DND-41 (cell line): ENCODE measurements around the gene ACSF3.

Source experiments
- ATAC-seq: fragments of 200-7000 bp; cut with Tn5 transposase; 3 replicates; pipeline ENCODE4 v1.9.1; 2021; ENCODE audit warnings: low read depth; ENCODE audit not compliant: insufficient read depth
- DNase-seq: peaks from one replicate; pipeline ENCODE4 v3.0.0-alpha.2; 2020
- H2AFZ ChIP-seq: 2 replicates; pipeline ENCODE4 v1.6.0; 2012; ENCODE audit warnings: low read depth, low read length
- H3K27ac ChIP-seq: 2 replicates; pipeline ENCODE4 v1.5.1; 2012; ENCODE audit warnings: low read length, inconsistent platforms
- H3K27me3 ChIP-seq: fragments of 200-600 bp; sonication (generic); 2 replicates; pipeline ENCODE4 v1.6.0; 2012; ENCODE audit warnings: low read length, mild to moderate bottlenecking, inconsistent platforms; ENCODE audit not compliant: insufficient read depth, poor library complexity
- H3K36me3 ChIP-seq: 2 replicates; pipeline ENCODE4 v1.5.1; 2012; ENCODE audit warnings: low read length, inconsistent platforms; ENCODE audit not compliant: insufficient read depth
- H3K4me1 ChIP-seq: 2 replicates; pipeline ENCODE4 v1.5.1; 2012; ENCODE audit warnings: mild to moderate bottlenecking, low read length; ENCODE audit not compliant: insufficient read depth
- H3K4me2 ChIP-seq: 2 replicates; pipeline ENCODE4 v1.6.0; 2012; ENCODE audit warnings: mild to moderate bottlenecking, moderate library complexity, low read length, inconsistent platforms; ENCODE audit not compliant: insufficient read depth
- H3K4me3 ChIP-seq, 2 experiments: fragments of 200-600 bp in 1 of 2; shearing (Covaris generic) in 1 of 2; 2 replicates each; pipeline ENCODE4 v1.5.1; 2012 to 2016; ENCODE audit warnings: inconsistent platforms in 2 of 2, low read length in 2 of 2, mild to moderate bottlenecking in 2 of 2, low read depth in 1 of 2, moderate library complexity in 1 of 2
- H3K79me2 ChIP-seq: 2 replicates; pipeline ENCODE4 v1.6.0; 2012; ENCODE audit warnings: low read length, inconsistent platforms; ENCODE audit not compliant: insufficient read depth
- H3K9ac ChIP-seq: 2 replicates; pipeline ENCODE4 v1.6.0; 2012; ENCODE audit warnings: low read depth, mild to moderate bottlenecking, inconsistent platforms, low read length, moderate library complexity
- H3K9me3 ChIP-seq: 2 replicates; pipeline ENCODE4 v1.5.1; 2012; ENCODE audit warnings: low read length, moderate library complexity, mild to moderate bottlenecking, inconsistent platforms; ENCODE audit not compliant: insufficient read depth, severe bottlenecking
- H4K20me1 ChIP-seq: 2 replicates; pipeline ENCODE4 v1.6.0; 2012; ENCODE audit warnings: low read length; ENCODE audit not compliant: insufficient read depth
- EZH2 ChIP-seq: IDR thresholded peaks from 3 replicates; pipeline ENCODE4 v1.6.1; 2012; ENCODE audit warnings: borderline replicate concordance, low read depth, mild to moderate bottlenecking, moderate library complexity, low read length, inconsistent platforms; ENCODE audit not compliant: severe bottlenecking
- TF ChIP-seq, protein P1 (sequence below): IDR thresholded peaks from 2 replicates; pipeline ENCODE4 v1.5.1; 2012; ENCODE audit warnings: borderline replicate concordance, low read length, moderate library complexity, mild to moderate bottlenecking; ENCODE audit not compliant: poor library complexity, severe bottlenecking; ENCODE audit errors: extremely low read depth

Gene ACSF3

DNA sequence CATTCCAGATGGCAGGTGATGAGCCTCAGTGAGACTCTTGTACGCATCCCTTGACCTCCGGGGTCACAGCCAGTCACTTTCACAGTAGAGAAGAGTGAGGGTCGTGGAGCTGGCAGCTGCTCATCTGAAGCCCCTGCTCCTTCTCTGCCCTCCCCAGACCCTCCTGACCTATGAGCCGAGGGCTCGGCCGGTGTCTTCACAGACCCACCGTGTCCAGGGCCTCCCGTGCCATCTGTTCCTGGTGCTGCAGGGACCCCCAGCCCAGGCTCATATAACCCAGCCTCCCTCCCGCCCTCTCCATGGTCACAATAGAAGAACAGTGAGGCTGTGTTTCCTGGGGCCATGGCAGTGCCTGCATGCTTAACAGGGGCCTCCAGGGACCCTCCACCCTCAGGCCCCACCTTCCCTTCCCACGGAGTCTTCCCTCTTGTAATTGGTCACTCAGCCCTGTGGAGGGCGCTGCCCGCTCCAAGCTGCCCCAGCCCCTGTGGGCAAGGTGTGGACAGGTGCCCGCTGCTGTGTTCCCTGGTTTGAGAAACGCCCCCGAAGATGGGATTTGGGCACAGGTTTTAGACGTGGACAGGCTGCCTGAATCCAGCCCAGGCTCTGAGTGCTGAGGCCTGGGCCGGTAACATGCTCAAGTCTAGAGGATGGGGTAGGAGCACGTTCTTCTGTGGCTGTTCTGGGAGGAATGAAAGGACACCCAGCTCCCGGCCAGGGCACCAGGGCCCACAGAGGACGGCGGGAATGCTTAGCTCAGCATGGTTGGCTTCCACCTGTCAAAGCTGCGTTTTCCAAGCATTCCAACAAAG is 38.7 kb downstream of the ACSF3 start:
- Histone ChIP-seq H3K4me2 (no peak overlapping the region), H3K27ac (no peak overlapping the region), H4K20me1 (peaks cover 10% of the 10 kb centered on the region), H3K4me3 (no peak overlapping the region), H3K4me1 (no peaks in the 10 kb centered on the region), H2AFZ (no peak overlapping the region), H3K79me2 (peaks cover 3% of the 10 kb centered on the region; the same call in 1 of the 2 replicates), H3K9ac (no peak overlapping the region), H3K27me3 (no peaks in the 10 kb centered on the region), H3K9me3 (no peaks in the 10 kb centered on the region), H3K36me3 (peaks cover 60% of the 10 kb centered on the region)
- TF ChIP-seq, protein P1, sequence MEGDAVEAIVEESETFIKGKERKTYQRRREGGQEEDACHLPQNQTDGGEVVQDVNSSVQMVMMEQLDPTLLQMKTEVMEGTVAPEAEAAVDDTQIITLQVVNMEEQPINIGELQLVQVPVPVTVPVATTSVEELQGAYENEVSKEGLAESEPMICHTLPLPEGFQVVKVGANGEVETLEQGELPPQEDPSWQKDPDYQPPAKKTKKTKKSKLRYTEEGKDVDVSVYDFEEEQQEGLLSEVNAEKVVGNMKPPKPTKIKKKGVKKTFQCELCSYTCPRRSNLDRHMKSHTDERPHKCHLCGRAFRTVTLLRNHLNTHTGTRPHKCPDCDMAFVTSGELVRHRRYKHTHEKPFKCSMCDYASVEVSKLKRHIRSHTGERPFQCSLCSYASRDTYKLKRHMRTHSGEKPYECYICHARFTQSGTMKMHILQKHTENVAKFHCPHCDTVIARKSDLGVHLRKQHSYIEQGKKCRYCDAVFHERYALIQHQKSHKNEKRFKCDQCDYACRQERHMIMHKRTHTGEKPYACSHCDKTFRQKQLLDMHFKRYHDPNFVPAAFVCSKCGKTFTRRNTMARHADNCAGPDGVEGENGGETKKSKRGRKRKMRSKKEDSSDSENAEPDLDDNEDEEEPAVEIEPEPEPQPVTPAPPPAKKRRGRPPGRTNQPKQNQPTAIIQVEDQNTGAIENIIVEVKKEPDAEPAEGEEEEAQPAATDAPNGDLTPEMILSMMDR: peak; percentile 21
- no peak for TF ChIP-seq EZH2
- ATAC-seq (no peak), DNase-seq (no peak)

DNA sequence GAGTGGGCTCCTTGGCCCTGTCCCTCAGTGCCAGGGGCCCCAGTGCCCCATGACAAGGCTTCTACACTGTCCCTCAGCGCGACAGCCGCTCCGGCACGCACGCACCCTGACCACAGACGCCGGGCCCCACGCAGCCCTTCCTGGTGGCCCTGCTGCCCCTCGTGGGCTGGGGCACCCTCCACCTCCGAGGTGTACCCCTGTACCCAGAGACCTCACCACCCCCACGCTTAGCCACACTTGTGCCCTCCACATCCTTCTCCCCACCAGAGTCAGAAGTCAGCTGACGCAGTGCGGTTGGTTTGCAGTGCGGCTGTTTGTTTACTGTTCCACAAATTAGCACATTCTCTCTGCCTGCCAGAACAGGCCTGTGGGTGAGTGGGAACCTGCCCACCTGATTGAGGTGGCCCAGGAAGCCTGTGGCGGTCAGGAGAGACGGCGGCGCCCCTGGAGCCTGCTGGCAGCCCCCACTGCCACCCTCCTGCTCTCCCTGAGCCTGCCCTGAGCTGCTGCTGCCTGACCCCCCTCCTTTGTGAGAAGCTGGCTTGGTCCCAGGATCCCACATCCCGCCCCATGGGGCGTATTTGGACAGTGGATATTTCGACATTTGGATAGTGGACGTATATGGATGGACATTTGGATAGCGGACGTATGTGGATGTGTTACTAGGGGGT is 39.9 kb downstream of the ACSF3 start:
- no peak overlapping the region for H3K9ac ChIP-seq
- no peaks in the 10 kb centered on the region for H3K4me1 ChIP-seq
- H3K36me3 ChIP-seq: peaks cover 64% of the 10 kb centered on the region
- H3K79me2 ChIP-seq: peaks cover 3% of the 10 kb centered on the region; the same call in 1 of the 2 replicates
- no peak overlapping the region for H3K4me2 ChIP-seq
- no peaks in the 10 kb centered on the region for H3K27me3 ChIP-seq
- H3K4me3 ChIP-seq: no peak overlapping the region
- ATAC-seq: no peak
- no peak overlapping the region for H2AFZ ChIP-seq
- no peaks in the 10 kb centered on the region for H3K9me3 ChIP-seq
- TF ChIP-seq, protein P1: no peak
- TF ChIP-seq EZH2: no peak
- no peak overlapping the region for H3K27ac ChIP-seq
- DNase-seq: no peak
- H4K20me1 ChIP-seq: peaks cover 14% of the 10 kb centered on the region

DNA sequence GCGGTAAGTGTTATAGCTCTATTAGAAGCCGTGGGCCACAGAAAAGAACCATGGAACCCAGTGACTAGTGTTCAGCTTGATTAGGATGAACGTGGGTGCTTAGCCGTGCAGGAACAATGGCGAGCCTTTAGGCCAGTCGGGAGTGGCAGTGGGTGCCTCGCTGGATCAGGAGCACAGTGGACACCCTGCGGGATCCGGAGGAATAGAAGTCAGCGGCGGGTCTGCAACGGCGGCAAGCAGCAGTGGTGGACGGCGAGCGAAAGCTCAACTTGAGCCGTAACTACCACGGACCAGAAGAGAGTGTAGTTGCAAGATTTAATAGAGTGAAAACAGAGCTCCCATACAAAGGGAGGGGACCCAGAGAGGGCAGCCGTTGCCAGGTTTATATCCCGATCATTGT is 40.6 kb downstream of the ACSF3 start:
- Histone ChIP-seq H3K79me2 (0 out of 2 replicates have a peak, but pooled peaks cover 3% of the 10 kb centered on the region), H3K36me3 (peaks cover 57% of the 10 kb centered on the region), H3K9ac (no peak overlapping the region), H4K20me1 (peaks cover 16% of the 10 kb centered on the region), H3K27ac (no peak overlapping the region), H3K27me3 (no peaks in the 10 kb centered on the region), H3K4me2 (no peak overlapping the region), H2AFZ (no peak overlapping the region), H3K9me3 (no peaks in the 10 kb centered on the region), H3K4me3 (no peak overlapping the region), H3K4me1 (no peaks in the 10 kb centered on the region)
- TF ChIP-seq EZH2: no peak
- TF ChIP-seq, protein P1: no peak
- ATAC-seq (no peak), DNase-seq (no peak)
